GM21529 (cell line): ENCODE measurements around the gene INPP5A.

ENCODE experiments used
- ATAC-seq: cut with Tn5 transposase; IDR thresholded peaks from one replicate; pipeline ENCODE4 v1.9.1; 2021; ENCODE audit not compliant: unreplicated experiment

The INPP5A gene

GRCh38 chr10:132687893-132688579 is 150.4 kb downstream of the INPP5A start:
- ATAC-seq: no peak

- ATAC-seq: no peak
These were observed 151.2 kb downstream of the INPP5A start for GRCh38 chr10:132688580-132689420.

GRCh38 chr10:132689721-132690360 is 152.3 kb downstream of the INPP5A start:
- ATAC-seq: no peak

- no peak for ATAC-seq
These were observed 152.8 kb downstream of the INPP5A start for GRCh38 chr10:132690401-132690800.

GRCh38 chr10:132690821-132691610 is 153.4 kb downstream of the INPP5A start:
- no peak for ATAC-seq

GRCh38 chr10:132691711-132692153 is 154.1 kb downstream of the INPP5A start:
- ATAC-seq: no peak

GRCh38 chr10:132692311-132692710 is 154.7 kb downstream of the INPP5A start:
- no peak for ATAC-seq

GRCh38 chr10:132693676-132694075 is 156.1 kb downstream of the INPP5A start:
- no peak for ATAC-seq

- no peak for ATAC-seq
These were observed 158.6 kb downstream of the INPP5A start for GRCh38 chr10:132696204-132696603.

- ATAC-seq: no peak
These were observed 159.4 kb downstream of the INPP5A start for GRCh38 chr10:132696728-132697577.

- ATAC-seq: no peak
These were observed 160.1 kb downstream of the INPP5A start for GRCh38 chr10:132697578-132698200.

- no peak for ATAC-seq
These were observed 160.7 kb downstream of the INPP5A start for GRCh38 chr10:132698211-132698751.

GRCh38 chr10:132698761-132699391 is 161.3 kb downstream of the INPP5A start:
- no peak for ATAC-seq

- ATAC-seq: no peak
These were observed 162.0 kb downstream of the INPP5A start for GRCh38 chr10:132699411-132700155.

- no peak for ATAC-seq
These were observed 162.8 kb downstream of the INPP5A start for GRCh38 chr10:132700156-132701098.

GRCh38 chr10:132701099-132701845 is 163.7 kb downstream of the INPP5A start:
- ATAC-seq: no peak
